Lung (tissue), 12 donors: ENCODE data around the gene C20orf144. TPM values are rescaled to one million over a fixed set of nuclear protein-coding genes. Genes with fewer than 3 reads are reported as not detected.

ENCODE experiments used
- ATAC-seq: fragments of 200-7000 bp; cut with Tn5 transposase; one replicate; pipeline ENCODE4 v1.9.1; 2020; ENCODE audit warnings: moderate number of reproducible peaks; ENCODE audit not compliant: insufficient read depth, low FRiP score
- DNase-seq, 3 donors: peaks; one replicate each; pipeline ENCODE4 v3.0.0-alpha.2; 2013 to 2017
- H3K27ac ChIP-seq, 2 donors: one replicate each; pipeline ENCODE4 v1.5.1; 2013; ENCODE audit warnings: mild to moderate bottlenecking in 2 of 2, moderate library complexity in 2 of 2, control low read depth in 1 of 2, inconsistent platforms in 1 of 2, low read depth in 1 of 2, low read length in 1 of 2
- H3K27me3 ChIP-seq, 3 donors: one replicate each; pipeline ENCODE4 v1.5.1; 2013; ENCODE audit warnings: low read length in 2 of 3; ENCODE audit not compliant: control insufficient read depth in 3 of 3, insufficient read depth in 3 of 3
- H3K36me3 ChIP-seq, 4 donors: one replicate each; pipeline ENCODE4 v1.5.1; 2013; ENCODE audit warnings: low read length in 4 of 4, mild to moderate bottlenecking in 1 of 4, moderate library complexity in 1 of 4; ENCODE audit not compliant: control insufficient read depth in 4 of 4, insufficient read depth in 4 of 4
- H3K4me1 ChIP-seq, 5 donors: one replicate each; pipeline ENCODE4 v1.5.1; 2013; ENCODE audit warnings: low read length in 5 of 5, mild to moderate bottlenecking in 2 of 5, moderate library complexity in 1 of 5; ENCODE audit not compliant: control insufficient read depth in 5 of 5, insufficient read depth in 5 of 5
- H3K4me3 ChIP-seq: one replicate; pipeline ENCODE4 v1.5.1; 2013; ENCODE audit warnings: mild to moderate bottlenecking, control low read depth, moderate library complexity
- H3K9ac ChIP-seq, 2 donors: one replicate each; pipeline ENCODE4 v1.5.1; 2013; ENCODE audit warnings: low read length in 2 of 2, control low read depth in 1 of 2; ENCODE audit not compliant: insufficient read depth in 1 of 2
- H3K9me3 ChIP-seq, 4 donors: one replicate each; pipeline ENCODE4 v1.5.1; 2013; ENCODE audit warnings: low read length in 3 of 4, mild to moderate bottlenecking in 1 of 4, moderate library complexity in 1 of 4; ENCODE audit not compliant: control insufficient read depth in 4 of 4, insufficient read depth in 3 of 4
- WGBS, 2 donors: extraction: QIAGEN DNeasy Blood & Tissue Kit; methylation state at CpG; one replicate each; pipeline ENCODE4 v1.1.7; 2013; 5-methylcytosine and 5-hydroxymethylcytosine counted together
- polyA plus RNA-seq, 2 donors: library from polyadenylated mRNA; stranded (reverse); fragments of 200-250 nt; gene quantifications; one replicate each; pipeline ENCODE4 v1.2.1, GENCODE V29; 2013
- total RNA-seq, 2 donors: library from RNA; depleted of rRNA in 1 of 2; stranded (reverse); fragments of >200 nt in 1 of 2; gene quantifications; one replicate each; pipeline ENCODE4 v1.2.1, GENCODE V29; 2014 to 2021
- TF ChIP-seq, protein P1 (sequence below): IDR thresholded peaks from 2 replicates; pipeline ENCODE4 v1.5.1; 2012; ENCODE audit warnings: mild to moderate bottlenecking; ENCODE audit errors: control extremely low read depth, extremely low read depth
- donor health status: control.
- donor health status: control.
- donor health status: Bipolar disorder and iron deficiency.
- donor health status: healthy.
- donor health status: DM: yes; HTN: yes; CAD: no.

C20orf144 gene
- total and polyA plus RNA-seq, 4 donors: 0.05 to 0.31 (median 0.08) TPM; not detected in 1

DNA sequence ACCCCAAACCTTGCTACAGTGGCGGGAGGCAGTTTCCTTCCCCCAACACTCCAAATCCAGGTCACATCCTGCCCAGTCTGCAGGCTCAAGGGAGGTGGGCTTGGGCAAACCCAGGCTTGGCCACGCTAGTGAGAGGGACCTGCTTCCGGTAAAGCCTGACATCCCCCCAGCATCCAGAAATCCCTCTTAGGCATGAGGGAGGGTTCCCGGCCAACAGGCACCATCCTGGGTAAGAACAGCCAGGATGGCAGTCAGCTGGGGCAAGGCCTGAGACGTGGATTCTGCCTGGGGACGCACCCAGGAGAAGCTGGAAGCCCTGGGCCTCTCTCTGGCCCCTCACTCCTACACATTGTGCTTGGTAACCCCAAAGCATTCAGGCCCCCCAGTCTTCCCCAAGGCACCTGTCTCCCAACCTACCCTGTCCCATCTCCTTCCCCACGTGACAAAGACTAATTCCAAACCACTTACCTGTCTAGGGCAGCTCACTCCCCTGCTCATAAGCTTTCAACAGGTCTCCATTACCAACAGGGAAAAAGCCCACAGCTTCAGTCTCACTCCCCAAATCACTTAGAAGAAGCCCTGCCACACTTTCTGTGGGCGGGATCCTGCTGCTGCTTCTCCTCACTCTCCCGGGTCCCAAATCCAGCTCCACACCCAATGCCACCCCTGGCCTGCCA lies 2.1 kb downstream of the C20orf144 start:
- ATAC-seq (no peak), DNase-seq (no peak)
- H3K27ac ChIP-seq: peak overlapping the region; percentile 86 to 92
- WGBS, 2 donors: 52 to 57% methylated on average over 9 of the region's 9 CpGs
- peak overlapping the region; percentile 39 to 66 for H3K9ac ChIP-seq
- H3K27me3 ChIP-seq: no peaks in the 10 kb centered on the region
- peaks cover 0 to 7% (median 3%) of the 10 kb centered on the region in 4 donors for H3K36me3 ChIP-seq
- TF ChIP-seq, protein P1, sequence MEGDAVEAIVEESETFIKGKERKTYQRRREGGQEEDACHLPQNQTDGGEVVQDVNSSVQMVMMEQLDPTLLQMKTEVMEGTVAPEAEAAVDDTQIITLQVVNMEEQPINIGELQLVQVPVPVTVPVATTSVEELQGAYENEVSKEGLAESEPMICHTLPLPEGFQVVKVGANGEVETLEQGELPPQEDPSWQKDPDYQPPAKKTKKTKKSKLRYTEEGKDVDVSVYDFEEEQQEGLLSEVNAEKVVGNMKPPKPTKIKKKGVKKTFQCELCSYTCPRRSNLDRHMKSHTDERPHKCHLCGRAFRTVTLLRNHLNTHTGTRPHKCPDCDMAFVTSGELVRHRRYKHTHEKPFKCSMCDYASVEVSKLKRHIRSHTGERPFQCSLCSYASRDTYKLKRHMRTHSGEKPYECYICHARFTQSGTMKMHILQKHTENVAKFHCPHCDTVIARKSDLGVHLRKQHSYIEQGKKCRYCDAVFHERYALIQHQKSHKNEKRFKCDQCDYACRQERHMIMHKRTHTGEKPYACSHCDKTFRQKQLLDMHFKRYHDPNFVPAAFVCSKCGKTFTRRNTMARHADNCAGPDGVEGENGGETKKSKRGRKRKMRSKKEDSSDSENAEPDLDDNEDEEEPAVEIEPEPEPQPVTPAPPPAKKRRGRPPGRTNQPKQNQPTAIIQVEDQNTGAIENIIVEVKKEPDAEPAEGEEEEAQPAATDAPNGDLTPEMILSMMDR: no peak
- H3K4me1 ChIP-seq: peaks cover 0 to 37% (median 4%) of the 10 kb centered on the region in 5 donors
- no peaks in the 10 kb centered on the region for H3K9me3 ChIP-seq
- H3K4me3 ChIP-seq: peak overlapping the region; percentile 46

DNA sequence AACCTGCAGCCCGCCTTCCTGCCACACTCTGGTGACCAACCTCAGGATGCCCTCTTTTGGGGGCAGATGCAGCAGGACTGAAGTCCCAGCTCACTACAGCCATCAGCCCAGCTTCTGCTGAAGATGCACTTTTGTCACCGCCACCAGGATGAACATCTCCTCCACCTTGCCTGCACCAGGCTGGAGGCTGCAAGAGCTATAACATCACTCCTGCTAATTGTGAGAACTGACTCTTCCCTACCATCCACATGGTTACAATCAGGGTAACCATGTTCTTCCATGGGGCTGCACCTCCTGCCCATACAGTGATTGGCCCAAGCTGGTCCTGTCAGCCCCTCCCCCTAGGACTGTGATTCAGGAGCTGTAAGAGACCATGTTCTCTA lies 2.6 kb downstream of the C20orf144 start:
- Histone ChIP-seq H3K27me3 (no peaks in the 10 kb centered on the region), H3K36me3 (peaks cover 0 to 6% (median 2%) of the 10 kb centered on the region in 4 donors), H3K9ac (no peak overlapping the region), H3K27ac (peak overlapping the region in 1 of 2 donors; percentile 3), H3K9me3 (no peaks in the 10 kb centered on the region), H3K4me3 (no peak overlapping the region), H3K4me1 (peaks cover 0 to 37% (median 4%) of the 10 kb centered on the region in 5 donors)
- ATAC-seq (no peak), DNase-seq (no peak)
- WGBS, 2 donors: 97 to 98% methylated on average over 2 of the region's 2 CpGs
- TF ChIP-seq, protein P1: no peak

DNA sequence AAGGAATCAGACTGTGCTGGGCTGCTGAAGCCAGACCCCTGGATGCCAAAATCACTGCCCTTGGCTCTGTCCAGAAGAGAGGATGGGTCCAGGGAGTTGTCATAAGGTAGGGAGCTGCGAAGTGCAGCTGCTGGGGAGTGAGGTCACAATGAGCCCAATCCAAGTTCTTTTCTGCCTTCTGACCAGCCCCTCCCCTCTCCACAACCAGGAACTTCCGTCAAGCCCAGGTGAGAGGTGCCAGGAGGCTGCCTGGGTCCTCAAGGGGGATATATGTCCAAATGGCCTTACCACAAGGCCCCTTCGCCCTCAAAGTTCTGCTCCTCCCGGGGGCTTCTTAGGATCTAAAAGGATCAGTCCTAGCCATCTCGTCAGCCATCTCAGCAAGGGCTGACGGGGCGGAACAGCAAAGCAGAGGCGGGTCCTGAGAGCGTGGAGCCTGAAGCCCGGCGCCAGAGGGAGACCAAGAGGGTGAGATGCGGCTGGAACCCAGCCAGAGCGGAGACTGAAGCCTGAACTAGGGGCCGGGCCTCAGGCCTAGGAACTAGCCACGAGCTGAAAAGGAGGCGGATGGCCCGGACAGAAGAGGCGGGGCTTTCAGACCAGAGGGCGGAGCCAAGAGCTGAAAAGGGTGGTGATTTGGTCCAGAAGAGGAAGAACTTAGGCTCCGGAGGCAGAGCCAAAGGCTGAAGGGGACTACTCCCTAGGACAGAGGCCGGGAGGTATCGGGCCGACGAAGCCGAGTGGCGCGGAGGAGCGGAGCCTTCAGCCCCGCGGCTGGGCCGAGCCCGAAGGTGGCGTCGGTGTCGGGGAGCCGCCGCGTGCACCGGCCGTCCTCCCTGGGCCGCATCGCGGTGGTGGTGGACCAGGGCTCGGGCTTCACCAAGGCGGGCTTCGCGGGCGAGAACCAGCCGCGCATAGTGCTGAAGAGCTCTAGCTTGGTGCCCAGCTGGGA lies 4.4 kb downstream of the C20orf144 start, which contains the start of gene ACTL10:
Gene ACTL10, plus strand, starts transcription at position 651 of the 952 bp plus-strand sequence. CDS start 555 bp downstream, outside the sequence.
- 2 to 7% methylated on average over 40 to 50 of the region's 50 CpGs for WGBS, 2 donors
- no peaks in the 10 kb centered on the region for H3K9me3 ChIP-seq
- TF ChIP-seq, protein P1: no peak
- H3K27ac ChIP-seq: peak within 1 kb of the TSS; percentile 80 to 86
- peak within 1 kb of the TSS; percentile 30 for H3K4me3 ChIP-seq
- DNase-seq (peak; percentile 98), ATAC-seq (peak; percentile 78)
- peaks cover 0 to 37% (median 4%) of the 10 kb centered on the region in 5 donors for H3K4me1 ChIP-seq
- H3K36me3 ChIP-seq: peaks cover 0 to 6% (median 3%) of the 10 kb centered on the region in 4 donors
- H3K27me3 ChIP-seq: no peaks in the 10 kb centered on the region
- H3K9ac ChIP-seq: no peak within 1 kb of the TSS
